ENCODE results near the gene BABAM2. TPM values are rescaled to one million over a fixed set of nuclear protein-coding genes. Genes with fewer than 3 reads are reported as not detected.

BABAM2 gene
- total and polyA plus RNA-seq, 10 of the 15 experiments (the other 5 are each of a cell fraction or from before 2014, with no cell fraction given), result 30.7 to 59.9 (median 44.5) TPM

GRCh38 chr2:28357948-28358667, 467.6 kb downstream of the BABAM2 start (continued):
- TF ChIP-seq, protein P1, sequence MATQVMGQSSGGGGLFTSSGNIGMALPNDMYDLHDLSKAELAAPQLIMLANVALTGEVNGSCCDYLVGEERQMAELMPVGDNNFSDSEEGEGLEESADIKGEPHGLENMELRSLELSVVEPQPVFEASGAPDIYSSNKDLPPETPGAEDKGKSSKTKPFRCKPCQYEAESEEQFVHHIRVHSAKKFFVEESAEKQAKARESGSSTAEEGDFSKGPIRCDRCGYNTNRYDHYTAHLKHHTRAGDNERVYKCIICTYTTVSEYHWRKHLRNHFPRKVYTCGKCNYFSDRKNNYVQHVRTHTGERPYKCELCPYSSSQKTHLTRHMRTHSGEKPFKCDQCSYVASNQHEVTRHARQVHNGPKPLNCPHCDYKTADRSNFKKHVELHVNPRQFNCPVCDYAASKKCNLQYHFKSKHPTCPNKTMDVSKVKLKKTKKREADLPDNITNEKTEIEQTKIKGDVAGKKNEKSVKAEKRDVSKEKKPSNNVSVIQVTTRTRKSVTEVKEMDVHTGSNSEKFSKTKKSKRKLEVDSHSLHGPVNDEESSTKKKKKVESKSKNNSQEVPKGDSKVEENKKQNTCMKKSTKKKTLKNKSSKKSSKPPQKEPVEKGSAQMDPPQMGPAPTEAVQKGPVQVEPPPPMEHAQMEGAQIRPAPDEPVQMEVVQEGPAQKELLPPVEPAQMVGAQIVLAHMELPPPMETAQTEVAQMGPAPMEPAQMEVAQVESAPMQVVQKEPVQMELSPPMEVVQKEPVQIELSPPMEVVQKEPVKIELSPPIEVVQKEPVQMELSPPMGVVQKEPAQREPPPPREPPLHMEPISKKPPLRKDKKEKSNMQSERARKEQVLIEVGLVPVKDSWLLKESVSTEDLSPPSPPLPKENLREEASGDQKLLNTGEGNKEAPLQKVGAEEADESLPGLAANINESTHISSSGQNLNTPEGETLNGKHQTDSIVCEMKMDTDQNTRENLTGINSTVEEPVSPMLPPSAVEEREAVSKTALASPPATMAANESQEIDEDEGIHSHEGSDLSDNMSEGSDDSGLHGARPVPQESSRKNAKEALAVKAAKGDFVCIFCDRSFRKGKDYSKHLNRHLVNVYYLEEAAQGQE (IDR thresholded peaks at IDR 0.05; ENCODE audit: low read depth, low read length), result no peak
- TF ChIP-seq ESRRA (IDR thresholded peaks at IDR 0.05; ENCODE audit: low read length) (no peak), KDM1A (IDR thresholded peaks at IDR 0.05; ENCODE audit: borderline replicate concordance) (no peak), NFYB (IDR thresholded peaks at IDR 0.05; ENCODE audit: insufficient read depth, low read depth, low read length) (no peak), NFIC (IDR thresholded peaks at IDR 0.05; ENCODE audit: low read depth, low read length) (no peak), CREB1 (IDR thresholded peaks at IDR 0.05; ENCODE audit: low read depth) (no peak), POLR2AphosphoS2 (IDR thresholded peaks at IDR 0.05; ENCODE audit: low read depth, low read length) (no peak), ZNF217 (IDR thresholded peaks at IDR 0.05) (no peak), SMC3 (IDR thresholded peaks at IDR 0.05; ENCODE audit: borderline replicate concordance, low read length) (no peak), BCL11A (IDR thresholded peaks at IDR 0.05; ENCODE audit: low read depth, low read length) (no peak), HDGF (IDR thresholded peaks at IDR 0.05) (no peak), ETV6 (conservative IDR thresholded peaks at IDR 0.05 in 1 of 2, IDR thresholded peaks at IDR 0.05 in 1 of 2; ENCODE audit: borderline replicate concordance in 1 of 2, low read depth in 1 of 2) (no peak), DPF2 (IDR thresholded peaks at IDR 0.05) (no peak)
- TF ChIP-seq, protein P2, sequence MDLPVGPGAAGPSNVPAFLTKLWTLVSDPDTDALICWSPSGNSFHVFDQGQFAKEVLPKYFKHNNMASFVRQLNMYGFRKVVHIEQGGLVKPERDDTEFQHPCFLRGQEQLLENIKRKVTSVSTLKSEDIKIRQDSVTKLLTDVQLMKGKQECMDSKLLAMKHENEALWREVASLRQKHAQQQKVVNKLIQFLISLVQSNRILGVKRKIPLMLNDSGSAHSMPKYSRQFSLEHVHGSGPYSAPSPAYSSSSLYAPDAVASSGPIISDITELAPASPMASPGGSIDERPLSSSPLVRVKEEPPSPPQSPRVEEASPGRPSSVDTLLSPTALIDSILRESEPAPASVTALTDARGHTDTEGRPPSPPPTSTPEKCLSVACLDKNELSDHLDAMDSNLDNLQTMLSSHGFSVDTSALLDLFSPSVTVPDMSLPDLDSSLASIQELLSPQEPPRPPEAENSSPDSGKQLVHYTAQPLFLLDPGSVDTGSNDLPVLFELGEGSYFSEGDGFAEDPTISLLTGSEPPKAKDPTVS (IDR thresholded peaks at IDR 0.05; ENCODE audit: low read depth, low read length), result no peak
